ENCODE measurements around the gene LUZP1. TPM values are rescaled to one million over a fixed set of nuclear protein-coding genes. Genes with fewer than 3 reads are reported as not detected.

Gene LUZP1
- total RNA-seq, 1 experiment from 2014 or later: 22.4 TPM

- TF ChIP-seq ZBTB33 (IDR thresholded peaks at IDR 0.05; ENCODE audit: extremely low read depth, insufficient replicate concordance, low read length) (no peak), SIN3A (IDR thresholded peaks at IDR 0.05; ENCODE audit: low read depth) (no peak), SRF (IDR thresholded peaks at IDR 0.05; ENCODE audit: low read depth) (peak; percentile 39; the same call in 1 of the 2 replicates), RAD21 (IDR thresholded peaks at IDR 0.05; ENCODE audit: low read depth) (no peak), CEBPB (IDR thresholded peaks at IDR 0.05; ENCODE audit: low read depth) (no peak), POLR2A (IDR thresholded peaks at IDR 0.05; ENCODE audit: borderline replicate concordance, extremely low read depth, insufficient read depth, insufficient read length) (no peak), TCF7L2 (IDR thresholded peaks at IDR 0.05; ENCODE audit: borderline replicate concordance, extremely low read depth, insufficient read depth, insufficient read length) (no peak), REST (IDR thresholded peaks at IDR 0.05; ENCODE audit: low read depth) (no peak), YY1 (IDR thresholded peaks at IDR 0.05; ENCODE audit: extremely low read depth, insufficient replicate concordance, low read depth, low read length) (no peak)
Observed at GRCh38 chr1:23103001-23103889, 65.4 kb downstream of the LUZP1 start (continued).
